ENCODE data around the gene CCDC33.

Gene CCDC33

GRCh38 chr15:74243431-74243830, 7.3 kb downstream of the CCDC33 start:
- Histone ChIP-seq H3K27ac (ENCODE audit: insufficient read depth, low read length, poor library complexity, severe bottlenecking) (no peak overlapping the region), H3K27me3 (replicated peaks; ENCODE audit: control insufficient read depth, insufficient read depth, low read length, poor library complexity, severe bottlenecking) (peaks cover 6% of the 10 kb centered on the region), H3K9me3 (ENCODE audit: control insufficient read depth, low read length) (no peaks in the 10 kb centered on the region), H3K4me1 (ENCODE audit: control insufficient read depth, insufficient read depth, low read length, poor library complexity, severe bottlenecking) (peaks cover 6% of the 10 kb centered on the region), H3K4me3 (ENCODE audit: insufficient read depth, low read depth, low read length, poor library complexity, severe bottlenecking) (no peak overlapping the region), H3K36me3 (ENCODE audit: control insufficient read depth, insufficient read depth, low read length) (no peaks in the 10 kb centered on the region)
- no peak for DNase-seq

DNA sequence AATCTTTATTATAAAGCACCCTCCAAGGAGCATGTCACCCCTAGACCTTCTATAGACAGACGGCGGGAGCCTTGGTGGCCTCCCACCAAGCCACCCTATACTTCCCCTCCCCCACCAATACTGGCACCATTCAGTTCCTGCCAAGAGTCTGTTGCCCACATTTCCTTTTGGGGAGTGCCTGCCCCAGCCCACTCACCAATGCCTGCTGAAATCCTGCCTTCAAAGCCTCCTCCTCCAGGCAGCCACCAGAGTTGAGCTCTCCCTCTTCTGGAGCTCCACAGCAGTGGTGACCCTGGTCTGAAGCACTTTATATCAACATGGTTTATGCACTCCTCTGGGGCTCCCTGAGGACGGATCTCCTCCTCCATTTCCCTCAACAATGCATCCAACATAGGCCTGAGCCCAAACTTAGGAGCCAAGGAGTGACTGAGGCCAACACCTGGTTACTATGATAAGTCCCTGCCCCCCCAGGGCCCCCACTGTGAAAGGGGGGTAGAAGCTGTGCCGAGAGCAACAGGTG, 8.8 kb downstream of the CCDC33 start:
- Histone ChIP-seq H3K4me1 (ENCODE audit: control insufficient read depth, insufficient read depth, low read length, poor library complexity, severe bottlenecking) (peaks cover 6% of the 10 kb centered on the region), H3K4me3 (ENCODE audit: insufficient read depth, low read depth, low read length, poor library complexity, severe bottlenecking) (no peak overlapping the region), H3K27me3 (replicated peaks; ENCODE audit: control insufficient read depth, insufficient read depth, low read length, poor library complexity, severe bottlenecking) (peaks cover 6% of the 10 kb centered on the region), H3K27ac (ENCODE audit: insufficient read depth, low read length, poor library complexity, severe bottlenecking) (no peak overlapping the region), H3K36me3 (ENCODE audit: control insufficient read depth, insufficient read depth, low read length) (no peaks in the 10 kb centered on the region), H3K9me3 (ENCODE audit: control insufficient read depth, low read length) (no peaks in the 10 kb centered on the region)
- no peak for DNase-seq

- Histone ChIP-seq H3K4me1 (ENCODE audit: control insufficient read depth, insufficient read depth, low read length, poor library complexity, severe bottlenecking) (peaks cover 6% of the 10 kb centered on the region), H3K27me3 (replicated peaks; ENCODE audit: control insufficient read depth, insufficient read depth, low read length, poor library complexity, severe bottlenecking) (peaks cover 6% of the 10 kb centered on the region), H3K9me3 (ENCODE audit: control insufficient read depth, low read length) (no peaks in the 10 kb centered on the region), H3K36me3 (ENCODE audit: control insufficient read depth, insufficient read depth, low read length) (no peaks in the 10 kb centered on the region), H3K27ac (ENCODE audit: insufficient read depth, low read length, poor library complexity, severe bottlenecking) (no peak overlapping the region), H3K4me3 (ENCODE audit: insufficient read depth, low read depth, low read length, poor library complexity, severe bottlenecking) (no peak overlapping the region)
- DNase-seq, result no peak
Observed at GRCh38 chr15:74245342-74245931, 9.3 kb downstream of the CCDC33 start.

- DNase-seq, result no peak
- Histone ChIP-seq H3K27me3 (replicated peaks; ENCODE audit: control insufficient read depth, insufficient read depth, low read length, poor library complexity, severe bottlenecking) (no peaks in the 10 kb centered on the region), H3K4me3 (ENCODE audit: insufficient read depth, low read depth, low read length, poor library complexity, severe bottlenecking) (no peak overlapping the region), H3K27ac (ENCODE audit: insufficient read depth, low read length, poor library complexity, severe bottlenecking) (no peak overlapping the region), H3K36me3 (ENCODE audit: control insufficient read depth, insufficient read depth, low read length) (no peaks in the 10 kb centered on the region), H3K4me1 (ENCODE audit: control insufficient read depth, insufficient read depth, low read length, poor library complexity, severe bottlenecking) (peaks cover 2% of the 10 kb centered on the region), H3K9me3 (ENCODE audit: control insufficient read depth, low read length) (no peaks in the 10 kb centered on the region)
Observed at GRCh38 chr15:74250266-74250665, 14.1 kb downstream of the CCDC33 start.

- H3K9me3 ChIP-seq (ENCODE audit: control insufficient read depth, low read length), result no peaks in the 10 kb centered on the region
- no peaks in the 10 kb centered on the region for H3K4me1 ChIP-seq (ENCODE audit: control insufficient read depth, insufficient read depth, low read length, poor library complexity, severe bottlenecking)
- no peaks in the 10 kb centered on the region for H3K36me3 ChIP-seq (ENCODE audit: control insufficient read depth, insufficient read depth, low read length)
- no peak overlapping the region for H3K27ac ChIP-seq (ENCODE audit: insufficient read depth, low read length, poor library complexity, severe bottlenecking)
- H3K4me3 ChIP-seq (ENCODE audit: insufficient read depth, low read depth, low read length, poor library complexity, severe bottlenecking), result no peak overlapping the region
- H3K27me3 ChIP-seq (replicated peaks; ENCODE audit: control insufficient read depth, insufficient read depth, low read length, poor library complexity, severe bottlenecking), result no peaks in the 10 kb centered on the region
- DNase-seq, result no peak
Observed at GRCh38 chr15:74251131-74251811, 15.1 kb downstream of the CCDC33 start.

GRCh38 chr15:74252291-74252690, 16.2 kb downstream of the CCDC33 start:
- Histone ChIP-seq H3K9me3 (ENCODE audit: control insufficient read depth, low read length) (no peaks in the 10 kb centered on the region), H3K4me3 (ENCODE audit: insufficient read depth, low read depth, low read length, poor library complexity, severe bottlenecking) (no peak overlapping the region), H3K4me1 (ENCODE audit: control insufficient read depth, insufficient read depth, low read length, poor library complexity, severe bottlenecking) (no peaks in the 10 kb centered on the region), H3K27ac (ENCODE audit: insufficient read depth, low read length, poor library complexity, severe bottlenecking) (no peak overlapping the region), H3K36me3 (ENCODE audit: control insufficient read depth, insufficient read depth, low read length) (no peaks in the 10 kb centered on the region), H3K27me3 (replicated peaks; ENCODE audit: control insufficient read depth, insufficient read depth, low read length, poor library complexity, severe bottlenecking) (no peaks in the 10 kb centered on the region)
- no peak for DNase-seq

DNA sequence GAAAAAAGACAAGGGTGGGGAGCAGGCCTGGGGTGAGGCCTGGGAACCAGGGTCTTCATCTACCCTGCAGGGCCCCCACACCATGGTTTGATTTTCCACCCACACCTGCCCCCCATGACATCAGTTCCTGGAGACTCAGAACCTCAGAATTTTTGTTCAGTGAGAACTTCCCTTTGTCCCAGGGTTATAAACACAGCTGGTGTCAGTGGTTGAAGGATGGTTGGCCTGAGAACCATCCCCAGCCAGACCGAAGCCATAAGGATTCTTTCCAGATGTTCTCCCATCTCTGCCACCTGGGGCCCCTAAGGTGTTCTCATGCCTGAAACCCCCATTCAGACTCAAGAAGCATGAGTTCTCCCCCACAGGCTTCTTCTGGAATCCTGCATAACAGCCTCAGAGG, 16.6 kb downstream of the CCDC33 start:
- Histone ChIP-seq H3K27me3 (replicated peaks; ENCODE audit: control insufficient read depth, insufficient read depth, low read length, poor library complexity, severe bottlenecking) (no peaks in the 10 kb centered on the region), H3K4me1 (ENCODE audit: control insufficient read depth, insufficient read depth, low read length, poor library complexity, severe bottlenecking) (no peaks in the 10 kb centered on the region), H3K36me3 (ENCODE audit: control insufficient read depth, insufficient read depth, low read length) (no peaks in the 10 kb centered on the region), H3K27ac (ENCODE audit: insufficient read depth, low read length, poor library complexity, severe bottlenecking) (no peak overlapping the region), H3K9me3 (ENCODE audit: control insufficient read depth, low read length) (no peaks in the 10 kb centered on the region), H3K4me3 (ENCODE audit: insufficient read depth, low read depth, low read length, poor library complexity, severe bottlenecking) (no peak overlapping the region)
- no peak for DNase-seq

- no peaks in the 10 kb centered on the region for H3K9me3 ChIP-seq (ENCODE audit: control insufficient read depth, low read length)
Observed at GRCh38 chr15:74253211-74253921, 17.2 kb downstream of the CCDC33 start.

DNA sequence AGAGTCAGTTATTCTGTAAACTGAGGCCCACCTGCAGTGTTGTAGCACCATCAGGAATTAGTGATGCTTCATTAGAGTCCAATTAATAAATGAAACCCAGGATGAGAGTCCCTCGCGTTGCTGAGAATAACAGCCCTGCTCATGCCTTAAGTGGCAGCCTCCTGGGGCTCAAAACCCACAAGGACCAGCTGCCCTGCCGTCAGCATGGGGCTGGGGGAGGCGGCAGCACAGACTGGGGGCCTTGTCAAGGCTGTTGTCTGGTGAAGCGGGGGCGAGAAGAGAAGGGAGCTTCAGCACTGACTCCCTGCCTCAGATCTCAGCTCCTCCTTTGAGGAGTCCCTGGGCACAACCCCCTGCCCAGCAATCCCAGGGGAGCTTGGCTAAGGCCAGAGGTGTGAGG, 21.0 kb downstream of the CCDC33 start:
- no peak overlapping the region for H3K27ac ChIP-seq (ENCODE audit: insufficient read depth, low read length, poor library complexity, severe bottlenecking)
- H3K4me3 ChIP-seq (ENCODE audit: insufficient read depth, low read depth, low read length, poor library complexity, severe bottlenecking), result no peak overlapping the region
- H3K27me3 ChIP-seq (replicated peaks; ENCODE audit: control insufficient read depth, insufficient read depth, low read length, poor library complexity, severe bottlenecking), result no peaks in the 10 kb centered on the region
- H3K4me1 ChIP-seq (ENCODE audit: control insufficient read depth, insufficient read depth, low read length, poor library complexity, severe bottlenecking), result no peaks in the 10 kb centered on the region
- no peaks in the 10 kb centered on the region for H3K36me3 ChIP-seq (ENCODE audit: control insufficient read depth, insufficient read depth, low read length)
- no peak for DNase-seq
- H3K9me3 ChIP-seq (ENCODE audit: control insufficient read depth, low read length), result no peaks in the 10 kb centered on the region

More at GRCh38 chr15:74253211-74253921, 17.2 kb downstream of the CCDC33 start:
- Histone ChIP-seq H3K27me3 (replicated peaks; ENCODE audit: control insufficient read depth, insufficient read depth, low read length, poor library complexity, severe bottlenecking) (no peaks in the 10 kb centered on the region), H3K4me3 (ENCODE audit: insufficient read depth, low read depth, low read length, poor library complexity, severe bottlenecking) (no peak overlapping the region), H3K36me3 (ENCODE audit: control insufficient read depth, insufficient read depth, low read length) (no peaks in the 10 kb centered on the region), H3K4me1 (ENCODE audit: control insufficient read depth, insufficient read depth, low read length, poor library complexity, severe bottlenecking) (no peaks in the 10 kb centered on the region), H3K27ac (ENCODE audit: insufficient read depth, low read length, poor library complexity, severe bottlenecking) (no peak overlapping the region)
- no peak for DNase-seq

DNA sequence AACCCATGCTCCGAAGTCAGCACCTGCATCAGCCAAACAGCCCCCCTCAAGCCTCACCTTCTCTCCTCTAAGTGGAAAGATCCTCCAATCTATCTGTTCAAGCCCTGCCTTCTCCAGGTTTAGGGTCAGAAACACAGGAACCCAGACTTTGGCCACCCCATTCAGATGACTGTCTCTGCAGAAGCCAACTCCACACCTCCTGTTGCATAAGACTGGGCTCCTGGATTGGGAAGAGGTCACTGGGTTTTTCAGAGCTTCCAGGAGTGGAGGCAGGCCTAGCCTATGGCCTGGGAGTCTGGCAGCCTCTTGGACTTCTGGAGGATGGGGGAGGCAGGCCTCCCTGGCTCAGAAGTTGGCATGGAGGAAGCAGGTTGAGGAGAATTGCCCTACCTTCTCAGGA, 21.5 kb downstream of the CCDC33 start:
- Histone ChIP-seq H3K4me1 (ENCODE audit: control insufficient read depth, insufficient read depth, low read length, poor library complexity, severe bottlenecking) (no peaks in the 10 kb centered on the region), H3K27ac (ENCODE audit: insufficient read depth, low read length, poor library complexity, severe bottlenecking) (no peak overlapping the region), H3K9me3 (ENCODE audit: control insufficient read depth, low read length) (no peaks in the 10 kb centered on the region), H3K36me3 (ENCODE audit: control insufficient read depth, insufficient read depth, low read length) (no peaks in the 10 kb centered on the region), H3K4me3 (ENCODE audit: insufficient read depth, low read depth, low read length, poor library complexity, severe bottlenecking) (no peak overlapping the region), H3K27me3 (replicated peaks; ENCODE audit: control insufficient read depth, insufficient read depth, low read length, poor library complexity, severe bottlenecking) (no peaks in the 10 kb centered on the region)
- DNase-seq, result no peak
